ENCODE measurements around the gene FAM98C. TPM values are rescaled to one million over a fixed set of nuclear protein-coding genes. Genes with fewer than 3 reads are reported as not detected.

The FAM98C gene
- total RNA-seq = 10 to 100 TPM in 2 of 4 donors, 1 to 10 TPM in 2; 2.1 to 21.1 (median 11.7) TPM

- TF ChIP-seq POLR2A (IDR thresholded peaks at IDR 0.05) (peak in 1 of 2 donors; percentile 52), CTCF (IDR thresholded peaks at IDR 0.05) (peak; percentile 95 to 99 (median 98))
- DNase-seq = peak; percentile 95 to 98
- H3K4me3 ChIP-seq = peak within 1 kb of the TSS; percentile 76 to 77
- intact Hi-C loops (cut with DNase I; ENCODE audit: low total_unique reads) = no loop called here
- H3K27ac ChIP-seq = peak within 1 kb of the TSS; percentile 75 to 84
- H3K4me1 ChIP-seq = no peaks in the 10 kb centered on the region
- H3K36me3 ChIP-seq = no peaks in the 10 kb centered on the region
- H3K9me3 ChIP-seq = no peaks in the 10 kb centered on the region
- peaks cover 0 to 13% of the 10 kb centered on the region in 2 donors for H3K27me3 ChIP-seq
Observed at GRCh38 chr19:38402967-38403674, at the start of gene FAM98C. Gene FAM98C (plus strand): TSS chr19:38403093. CDS start chr19:38403154, 61 bp downstream.

GRCh38 chr19:38355728-38356725 is 46.9 kb upstream of the FAM98C start:
- TF ChIP-seq POLR2A (IDR thresholded peaks at IDR 0.05) = no peak
- no peak for TF ChIP-seq CTCF (IDR thresholded peaks at IDR 0.05)
- intact Hi-C loops (cut with DNase I; ENCODE audit: low total_unique reads) = no loop called here
- Histone ChIP-seq H3K4me3 (no peak overlapping the region), H3K27ac (no peak overlapping the region), H3K9me3 (no peaks in the 10 kb centered on the region), H3K36me3 (no peaks in the 10 kb centered on the region), H3K4me1 (no peaks in the 10 kb centered on the region), H3K27me3 (no peaks in the 10 kb centered on the region)
- no peak for DNase-seq

- Histone ChIP-seq H3K27ac (no peak overlapping the region), H3K4me3 (no peak overlapping the region), H3K27me3 (no peaks in the 10 kb centered on the region), H3K4me1 (no peaks in the 10 kb centered on the region), H3K9me3 (no peaks in the 10 kb centered on the region), H3K36me3 (no peaks in the 10 kb centered on the region)
- no peak for TF ChIP-seq CTCF (IDR thresholded peaks at IDR 0.05)
- no peak for TF ChIP-seq POLR2A (IDR thresholded peaks at IDR 0.05)
- intact Hi-C loops (cut with DNase I; ENCODE audit: low total_unique reads) = no loop called here
- DNase-seq = no peak
Observed at GRCh38 chr19:38358071-38358470, 44.8 kb upstream of the FAM98C start.

GRCh38 chr19:38359242-38360021 is 43.5 kb upstream of the FAM98C start:
- intact Hi-C loops (cut with DNase I; ENCODE audit: low total_unique reads) = no loop called here
- H3K4me3 ChIP-seq = no peak overlapping the region
- no peaks in the 10 kb centered on the region for H3K4me1 ChIP-seq

More at GRCh38 chr19:38359242-38360021, 43.5 kb upstream of the FAM98C start:
- TF ChIP-seq POLR2A (IDR thresholded peaks at IDR 0.05) (no peak), CTCF (IDR thresholded peaks at IDR 0.05) (no peak)
- no peaks in the 10 kb centered on the region for H3K27me3 ChIP-seq
- H3K27ac ChIP-seq = no peak overlapping the region
- no peaks in the 10 kb centered on the region for H3K9me3 ChIP-seq
- H3K36me3 ChIP-seq = no peaks in the 10 kb centered on the region
- no peak for DNase-seq
